AG04449 (cell line): ENCODE measurements around the gene SPC25.
A peak's percentile ranks its signal among the peaks of the same experiment; 100 is the strongest.

Source experiments
- CTCF ChIA-PET: fragments of 350-600 bp; formaldehyde crosslinking; extraction: SDS; loops from one replicate; lab custom pipeline; 2021; ENCODE audit warnings: antibody characterized with exemption; lab: Yijun Ruan, JAX
- POLR2A ChIA-PET: fragments of 400-600, 350-600 bp; formaldehyde crosslinking; extraction: SDS; loops from one replicate; lab custom pipeline; 2020; ENCODE audit warnings: antibody characterized with exemption, inconsistent platforms; lab: Yijun Ruan, JAX
- DNase-seq: peaks from one replicate; pipeline ENCODE4 v3.0.0-alpha.2; 2010; ENCODE audit warnings: low read depth, low spot score
- H3K4me3 ChIP-seq: 2 replicates; pipeline ENCODE4 v1.5.1; 2011; ENCODE audit warnings: low read depth, mild to moderate bottlenecking, control low read depth, low read length
- TF ChIP-seq, protein P1 (sequence below): IDR thresholded peaks from one replicate; pipeline ENCODE4 v1.5.1; 2011; ENCODE audit warnings: mild to moderate bottlenecking, moderate library complexity, low read length, control low read depth, inconsistent platforms; ENCODE audit not compliant: insufficient read depth; ENCODE audit errors: missing control alignments

The SPC25 gene

DNA sequence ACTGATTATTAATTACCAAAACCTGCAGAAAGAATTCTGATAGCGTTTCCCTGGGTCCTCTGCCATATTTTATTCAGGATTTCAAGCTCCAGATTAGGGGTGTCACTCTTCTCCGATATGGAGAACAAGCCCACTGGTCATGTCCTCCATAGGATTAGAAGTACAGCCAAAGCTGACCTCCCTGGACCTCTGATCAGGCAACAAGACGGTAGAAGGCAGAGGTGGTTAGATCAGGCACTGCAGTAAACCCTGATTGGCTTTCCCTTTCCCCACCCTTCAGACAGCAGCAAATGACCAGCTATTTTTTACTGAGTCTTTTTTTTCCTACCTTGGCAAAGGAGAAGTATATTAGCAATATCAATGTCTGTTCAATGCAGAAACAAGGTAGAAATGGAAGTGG lies 37.7 kb downstream of the SPC25 start:
- no peak overlapping the region for H3K4me3 ChIP-seq
- CTCF ChIA-PET: no interaction called here
- DNase-seq: no peak
- TF ChIP-seq, protein P1, sequence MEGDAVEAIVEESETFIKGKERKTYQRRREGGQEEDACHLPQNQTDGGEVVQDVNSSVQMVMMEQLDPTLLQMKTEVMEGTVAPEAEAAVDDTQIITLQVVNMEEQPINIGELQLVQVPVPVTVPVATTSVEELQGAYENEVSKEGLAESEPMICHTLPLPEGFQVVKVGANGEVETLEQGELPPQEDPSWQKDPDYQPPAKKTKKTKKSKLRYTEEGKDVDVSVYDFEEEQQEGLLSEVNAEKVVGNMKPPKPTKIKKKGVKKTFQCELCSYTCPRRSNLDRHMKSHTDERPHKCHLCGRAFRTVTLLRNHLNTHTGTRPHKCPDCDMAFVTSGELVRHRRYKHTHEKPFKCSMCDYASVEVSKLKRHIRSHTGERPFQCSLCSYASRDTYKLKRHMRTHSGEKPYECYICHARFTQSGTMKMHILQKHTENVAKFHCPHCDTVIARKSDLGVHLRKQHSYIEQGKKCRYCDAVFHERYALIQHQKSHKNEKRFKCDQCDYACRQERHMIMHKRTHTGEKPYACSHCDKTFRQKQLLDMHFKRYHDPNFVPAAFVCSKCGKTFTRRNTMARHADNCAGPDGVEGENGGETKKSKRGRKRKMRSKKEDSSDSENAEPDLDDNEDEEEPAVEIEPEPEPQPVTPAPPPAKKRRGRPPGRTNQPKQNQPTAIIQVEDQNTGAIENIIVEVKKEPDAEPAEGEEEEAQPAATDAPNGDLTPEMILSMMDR: no peak
- POLR2A ChIA-PET: no interaction called here

DNA sequence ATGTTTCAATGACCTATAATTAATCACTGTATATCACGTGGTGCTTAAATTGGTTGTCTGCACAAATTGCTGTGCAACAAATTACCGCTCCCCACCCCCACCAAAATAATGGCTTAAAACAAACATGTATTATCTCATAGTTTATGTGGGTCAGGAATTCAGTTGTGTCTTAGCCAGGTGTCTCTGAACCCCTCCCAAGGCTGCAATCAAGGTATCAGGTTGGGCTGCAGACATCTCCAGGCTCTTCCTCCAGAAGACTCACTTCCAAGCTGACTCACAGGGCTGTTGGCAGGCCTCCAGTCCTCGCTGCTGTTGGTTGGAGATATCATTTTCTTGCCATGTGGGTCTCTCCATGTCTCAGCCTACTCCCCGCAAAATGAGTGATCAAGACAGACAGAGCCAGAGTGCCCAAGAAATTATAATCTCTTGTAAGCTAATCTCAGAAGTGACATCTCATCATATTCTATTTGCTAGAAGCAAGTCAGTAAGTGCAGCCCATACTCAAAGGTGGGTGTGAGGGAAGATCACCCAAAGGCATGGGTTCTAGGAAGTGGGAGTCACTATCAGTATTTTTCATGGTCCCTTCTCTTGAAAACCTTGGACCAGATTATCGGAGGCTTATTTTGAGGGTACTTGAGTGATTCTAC lies 38.4 kb downstream of the SPC25 start:
- peak; percentile 26 for DNase-seq
- ChIA-PET POLR2A (no interaction called here), CTCF (no interaction called here)
- TF ChIP-seq, protein P1: no peak
- H3K4me3 ChIP-seq: no peak overlapping the region

DNA sequence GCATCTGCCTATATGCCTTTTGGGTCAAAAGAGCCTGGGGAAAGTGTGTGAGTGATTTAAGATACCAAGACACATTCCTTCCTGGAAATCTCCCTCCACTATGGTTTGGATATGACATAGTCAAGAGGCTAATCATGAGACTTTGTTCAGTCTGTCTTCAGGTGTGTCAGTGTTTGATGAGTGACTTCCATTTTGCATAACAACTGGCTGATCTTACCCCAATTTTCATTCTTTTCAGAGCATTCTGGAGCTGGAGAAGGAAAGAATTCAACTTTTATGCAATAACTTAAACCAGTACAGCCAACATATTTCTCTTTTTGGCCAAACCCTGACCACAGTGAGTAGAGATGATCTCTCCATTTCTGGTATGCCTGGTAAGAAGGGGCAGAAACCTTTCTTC lies 39.4 kb downstream of the SPC25 start:
- CTCF ChIA-PET: no interaction called here
- TF ChIP-seq, protein P1: no peak
- no peak for DNase-seq
- POLR2A ChIA-PET: no interaction called here
- H3K4me3 ChIP-seq: no peak overlapping the region

DNA sequence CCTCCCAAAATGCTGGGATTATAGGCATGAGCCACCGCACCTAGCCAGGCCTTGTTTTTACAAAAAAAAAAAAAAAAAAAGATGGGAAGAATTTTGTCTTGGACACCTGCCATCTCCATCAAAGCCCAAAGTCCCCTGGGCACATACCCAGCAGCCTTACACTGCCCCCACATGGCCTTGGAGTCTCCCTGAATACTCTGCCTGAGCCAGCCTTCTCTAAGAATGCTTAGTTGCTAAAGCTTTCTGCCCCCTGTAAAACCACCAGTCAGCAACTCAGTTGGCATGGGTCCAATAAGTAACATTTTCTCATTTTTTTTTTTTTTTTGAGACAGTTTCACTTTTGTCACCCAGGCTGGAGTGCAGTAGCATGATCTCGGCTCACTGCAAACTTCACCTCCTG lies 40.6 kb downstream of the SPC25 start:
- DNase-seq: no peak
- CTCF ChIA-PET: no interaction called here
- POLR2A ChIA-PET: no interaction called here
- TF ChIP-seq, protein P1: no peak
- H3K4me3 ChIP-seq: no peak overlapping the region

DNA sequence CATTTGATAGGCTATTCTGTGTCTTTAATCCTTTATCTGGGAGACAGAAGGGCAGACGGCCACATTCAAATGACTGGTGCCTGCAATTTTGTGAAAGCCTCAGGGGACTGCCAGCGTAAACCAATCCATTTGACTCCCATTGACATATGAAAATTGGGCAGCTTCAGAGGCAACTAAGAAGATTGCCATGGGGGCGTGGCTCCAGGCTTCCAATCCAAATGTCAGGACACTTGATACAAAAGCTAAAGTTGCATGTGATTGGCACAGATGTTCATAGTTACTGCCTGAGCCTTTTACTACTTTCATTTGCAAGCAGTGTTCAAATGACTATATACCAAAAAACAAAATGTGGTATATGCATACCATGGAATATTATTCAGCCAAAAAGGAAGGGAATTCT lies 42.0 kb downstream of the SPC25 start:
- TF ChIP-seq, protein P1: no peak
- ChIA-PET POLR2A (no interaction called here), CTCF (no interaction called here)
- no peak overlapping the region for H3K4me3 ChIP-seq
- DNase-seq: no peak

DNA sequence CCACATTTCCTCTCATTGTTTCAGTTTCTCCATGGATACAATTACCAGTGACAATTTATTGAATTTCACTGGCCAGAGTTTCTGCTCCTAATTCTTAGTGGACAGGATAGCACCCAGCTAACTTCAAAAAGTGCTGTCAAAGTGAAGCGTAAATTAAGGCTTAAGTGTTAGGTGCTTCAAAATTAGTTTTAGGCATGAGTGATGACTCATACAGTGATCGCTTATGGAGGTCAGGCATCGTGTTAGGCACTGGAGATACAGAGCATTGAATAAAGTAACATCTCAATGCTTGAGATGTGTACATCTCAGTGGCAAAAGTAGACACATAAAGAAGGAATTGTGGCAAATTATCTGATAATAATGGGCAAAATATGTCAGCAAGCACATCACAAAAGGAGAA lies 47.0 kb downstream of the SPC25 start:
- TF ChIP-seq, protein P1: no peak
- POLR2A ChIA-PET: no interaction called here
- H3K4me3 ChIP-seq: no peak overlapping the region
- no peak for DNase-seq
- CTCF ChIA-PET: interaction anchor here (1.1 kb wide), 1 partner anchor 27 kb away, joined by 3 read pairs; no protein-coding TSS in a partner anchor
